GM23338 (cell line): ENCODE results near the gene PAIP2B. TPM values are rescaled to one million over a fixed set of nuclear protein-coding genes. Genes with fewer than 3 reads are reported as not detected.

Experiments used
- ATAC-seq: fragments of 200-7000 bp; cut with Tn5 transposase; 3 replicates; pipeline ENCODE4 v1.9.1; 2020
- DNase-seq: peaks from one replicate; pipeline ENCODE4 v3.0.0-alpha.2; 2015; ENCODE audit warnings: low spot score
- H2AFZ ChIP-seq: fragments of 200-600 bp; sonication (generic); 2 replicates; pipeline ENCODE4 v1.8.0; 2016; ENCODE audit warnings: antibody characterized with exemption, mild to moderate bottlenecking, moderate library complexity
- H3F3A ChIP-seq: fragments of 200-600 bp; sonication (generic); replicated peaks from 2 replicates; pipeline ENCODE4 v1.8.0; 2017; ENCODE audit warnings: antibody characterized with exemption, mixed run types, low read depth
- H3K27ac ChIP-seq: fragments of 200-600 bp; sonication (generic); 2 replicates; pipeline ENCODE4 v1.6.1; 2016; ENCODE audit warnings: low read depth
- H3K27me3 ChIP-seq: fragments of 200-600 bp; sonication (generic); 2 replicates; pipeline ENCODE4 v1.8.0; 2016; ENCODE audit warnings: mild to moderate bottlenecking, mixed run types, moderate library complexity; ENCODE audit not compliant: insufficient read depth
- H3K36me3 ChIP-seq: fragments of 200-600 bp; sonication (generic); 2 replicates; pipeline ENCODE4 v1.8.0; 2016; ENCODE audit warnings: mild to moderate bottlenecking; ENCODE audit not compliant: insufficient read depth
- H3K4me1 ChIP-seq: fragments of 200-600 bp; sonication (generic); 2 replicates; pipeline ENCODE4 v1.8.0; 2016; ENCODE audit warnings: mild to moderate bottlenecking, moderate library complexity; ENCODE audit not compliant: insufficient read depth
- H3K4me2 ChIP-seq: fragments of 200-600 bp; sonication (generic); 2 replicates; pipeline ENCODE4 v1.7.1; 2017; ENCODE audit warnings: mixed run types
- H3K4me3 ChIP-seq: fragments of 200-600 bp; sonication (generic); 2 replicates; pipeline ENCODE4 v1.6.1; 2016; ENCODE audit warnings: mixed run types
- H3K79me2 ChIP-seq: fragments of 200-600 bp; sonication (generic); replicated peaks from 2 replicates; pipeline ENCODE4 v1.8.0; 2017; ENCODE audit warnings: mild to moderate bottlenecking; ENCODE audit not compliant: insufficient read depth
- H3K9me2 ChIP-seq: fragments of 200-600 bp; sonication (generic); 2 replicates; pipeline ENCODE4 v1.8.0; 2017; ENCODE audit not compliant: insufficient read depth
- H4K20me1 ChIP-seq: fragments of 200-600 bp; sonication (generic); replicated peaks from 2 replicates; pipeline ENCODE4 v1.8.0; 2017; ENCODE audit warnings: mild to moderate bottlenecking; ENCODE audit not compliant: insufficient read depth
- H3K27ac Mint-ChIP-seq: 2 replicates; pipeline ENCODE4 v1.8.0; 2020; ENCODE audit warnings: inconsistent platforms, mild to moderate bottlenecking, moderate library complexity, mixed read lengths
- H3K27me3 Mint-ChIP-seq: 3 replicates; pipeline ENCODE4 v1.8.0; 2022; ENCODE audit warnings: low read depth, mild to moderate bottlenecking, moderate library complexity, mixed read lengths, inconsistent platforms; ENCODE audit not compliant: insufficient read depth, poor library complexity
- H3K36me3 Mint-ChIP-seq: 3 replicates; pipeline ENCODE4 v1.8.0; 2021; ENCODE audit warnings: low read depth, mild to moderate bottlenecking, inconsistent platforms, moderate library complexity, mixed read lengths
- H3K4me1 Mint-ChIP-seq: 3 replicates; pipeline ENCODE4 v1.8.0; 2020; ENCODE audit warnings: mild to moderate bottlenecking, inconsistent platforms, mixed read lengths
- H3K4me3 Mint-ChIP-seq: 3 replicates; pipeline ENCODE4 v1.8.0; 2021; ENCODE audit warnings: moderate library complexity, mild to moderate bottlenecking, inconsistent platforms, mixed read lengths
- H3K9me3 Mint-ChIP-seq: 3 replicates; pipeline ENCODE4 v1.8.0; 2020; ENCODE audit warnings: moderate library complexity, mild to moderate bottlenecking, inconsistent platforms, mixed read lengths
- CREB1 ChIP-seq: fragments of 250-450 bp; sonication (Bioruptor Pico); IDR thresholded peaks from 2 replicates; pipeline ENCODE4 v1.5.0; 2020; ENCODE audit warnings: low read depth, mild to moderate bottlenecking, moderate library complexity
- EZH2 ChIP-seq: fragments of 200-600 bp; sonication (generic); IDR thresholded peaks from one replicate; pipeline ENCODE4 v1.8.0; 2017; ENCODE audit warnings: antibody characterized with exemption, mild to moderate bottlenecking, low read depth; ENCODE audit not compliant: unreplicated experiment
- EZH2phosphoT487 ChIP-seq: fragments of 200-600 bp; sonication (generic); IDR thresholded peaks from one replicate; pipeline ENCODE4 v1.8.1; 2018; ENCODE audit warnings: antibody characterized with exemption; ENCODE audit not compliant: unreplicated experiment
- JUNB ChIP-seq: IDR thresholded peaks from one replicate; pipeline ENCODE4 v1.6.1; 2016; ENCODE audit warnings: antibody characterized with exemption; ENCODE audit not compliant: unreplicated experiment
- NANOG ChIP-seq: IDR thresholded peaks from 2 replicates; pipeline ENCODE4 v1.6.1; 2016; ENCODE audit warnings: antibody characterized with exemption, borderline replicate concordance
- POLR2AphosphoS5 ChIP-seq: IDR thresholded peaks from 2 replicates; pipeline ENCODE4 v1.6.1; 2016; ENCODE audit warnings: antibody characterized with exemption, low read depth
- STAT1 ChIP-seq: IDR thresholded peaks from one replicate; pipeline ENCODE4 v1.6.1; 2016; ENCODE audit warnings: antibody characterized with exemption; ENCODE audit not compliant: unreplicated experiment
- ZNF114 ChIP-seq: fragments of 250-450 bp; sonication (Bioruptor Pico); IDR thresholded peaks from 2 replicates; pipeline ENCODE4 v1.5.0; 2020; ENCODE audit warnings: mild to moderate bottlenecking, moderate library complexity
- ZNF331 ChIP-seq: fragments of 250-450 bp; sonication (Bioruptor Pico); IDR thresholded peaks from 2 replicates; pipeline ENCODE4 v1.5.0; 2020; ENCODE audit warnings: low read depth, mild to moderate bottlenecking, moderate library complexity
- polyA plus RNA-seq: library from polyadenylated mRNA; unstranded; fragments of >200 nt; fragmentation: Nextera tagmentation; extraction: Ambion mirVana; gene quantifications from 2 replicates; pipeline ENCODE4 v1.2.1, GENCODE V29; 2016
- total RNA-seq: library from RNA; depleted of rRNA; stranded (reverse); fragments of >200 nt; shearing (Covaris generic); gene quantifications from 2 replicates; pipeline ENCODE4 v1.2.3, GENCODE V29; 2014
- TF ChIP-seq, protein P1 (sequence below), 2 experiments: fragments of 200-600 bp in 1 of 2; sonication (generic) in 1 of 2; conservative IDR thresholded peaks; 2 replicates each; pipeline versions ENCODE4 v1.5.1 to v1.6.1; 2016 to 2017; ENCODE audit warnings: antibody characterized with exemption in 2 of 2, low read depth in 2 of 2, mild to moderate bottlenecking in 2 of 2, moderate library complexity in 1 of 2
- TF ChIP-seq, protein P2 (sequence below): fragments of 250-450 bp; sonication (Bioruptor Pico); IDR thresholded peaks from 2 replicates; pipeline ENCODE4 v1.5.0; 2020; ENCODE audit warnings: mild to moderate bottlenecking, moderate library complexity
- TF ChIP-seq, protein P3 (sequence below): IDR thresholded peaks from one replicate; pipeline ENCODE4 v1.6.1; 2018; ENCODE audit warnings: antibody characterized with exemption; ENCODE audit not compliant: unreplicated experiment
- TF ChIP-seq, protein P4 (sequence below): IDR thresholded peaks from 2 replicates; pipeline ENCODE4 v1.6.1; 2016; ENCODE audit warnings: antibody characterized with exemption

PAIP2B gene
- total and polyA plus RNA-seq, 2 experiments from 2014 or later: 7.6 to 29.7 TPM

DNA sequence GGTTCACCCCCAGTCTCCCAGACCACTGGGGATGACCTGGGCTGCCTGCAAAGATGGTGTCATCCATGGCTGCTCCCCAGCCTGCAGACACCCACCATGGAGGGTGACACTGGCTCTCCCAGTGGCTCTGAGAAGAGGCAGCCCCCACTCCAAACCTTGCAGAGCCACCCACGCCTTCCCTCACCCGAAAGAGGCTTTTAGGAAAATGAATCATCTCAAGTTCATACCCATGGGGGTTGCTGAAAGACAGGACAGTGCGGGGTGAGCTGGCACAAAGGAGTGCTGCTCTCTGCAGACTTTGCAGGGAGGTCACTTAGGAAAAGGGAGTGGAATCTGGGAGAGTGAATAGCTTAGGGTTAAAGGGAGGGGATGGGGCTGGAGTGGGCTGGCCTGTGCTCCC, 60.1 kb downstream of the PAIP2B start:
- Mint-ChIP-seq H3K27me3 (peaks cover 4% of the 10 kb centered on the region), H3K27ac (no peak overlapping the region), H3K36me3 (no peaks in the 10 kb centered on the region), H3K4me1 (peaks cover 13% of the 10 kb centered on the region), H3K9me3 (no peaks in the 10 kb centered on the region; the same call in 2 of the 3 replicates), H3K4me3 (no peak overlapping the region)
- Histone ChIP-seq H4K20me1 (no peaks in the 10 kb centered on the region), H3F3A (no peaks in the 10 kb centered on the region), H3K27me3 (no peaks in the 10 kb centered on the region), H3K36me3 (no peaks in the 10 kb centered on the region), H2AFZ (no peak overlapping the region), H3K27ac (no peak overlapping the region), H3K4me3 (no peak overlapping the region), H3K4me2 (no peak overlapping the region), H3K79me2 (no peaks in the 10 kb centered on the region), H3K4me1 (no peaks in the 10 kb centered on the region), H3K9me2 (no peaks in the 10 kb centered on the region)
- TF ChIP-seq STAT1: no peak
- TF ChIP-seq POLR2AphosphoS5: no peak
- TF ChIP-seq EZH2phosphoT487: no peak
- TF ChIP-seq ZNF114 (CRISPR knock-in tag): no peak
- TF ChIP-seq, protein P1, sequence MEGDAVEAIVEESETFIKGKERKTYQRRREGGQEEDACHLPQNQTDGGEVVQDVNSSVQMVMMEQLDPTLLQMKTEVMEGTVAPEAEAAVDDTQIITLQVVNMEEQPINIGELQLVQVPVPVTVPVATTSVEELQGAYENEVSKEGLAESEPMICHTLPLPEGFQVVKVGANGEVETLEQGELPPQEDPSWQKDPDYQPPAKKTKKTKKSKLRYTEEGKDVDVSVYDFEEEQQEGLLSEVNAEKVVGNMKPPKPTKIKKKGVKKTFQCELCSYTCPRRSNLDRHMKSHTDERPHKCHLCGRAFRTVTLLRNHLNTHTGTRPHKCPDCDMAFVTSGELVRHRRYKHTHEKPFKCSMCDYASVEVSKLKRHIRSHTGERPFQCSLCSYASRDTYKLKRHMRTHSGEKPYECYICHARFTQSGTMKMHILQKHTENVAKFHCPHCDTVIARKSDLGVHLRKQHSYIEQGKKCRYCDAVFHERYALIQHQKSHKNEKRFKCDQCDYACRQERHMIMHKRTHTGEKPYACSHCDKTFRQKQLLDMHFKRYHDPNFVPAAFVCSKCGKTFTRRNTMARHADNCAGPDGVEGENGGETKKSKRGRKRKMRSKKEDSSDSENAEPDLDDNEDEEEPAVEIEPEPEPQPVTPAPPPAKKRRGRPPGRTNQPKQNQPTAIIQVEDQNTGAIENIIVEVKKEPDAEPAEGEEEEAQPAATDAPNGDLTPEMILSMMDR (conservative IDR thresholded peaks at IDR 0.05; ENCODE audit: low read depth in 2 of 2): no peak
- TF ChIP-seq NANOG: no peak
- no peak for TF ChIP-seq EZH2
- no peak for TF ChIP-seq ZNF331
- TF ChIP-seq, protein P2, sequence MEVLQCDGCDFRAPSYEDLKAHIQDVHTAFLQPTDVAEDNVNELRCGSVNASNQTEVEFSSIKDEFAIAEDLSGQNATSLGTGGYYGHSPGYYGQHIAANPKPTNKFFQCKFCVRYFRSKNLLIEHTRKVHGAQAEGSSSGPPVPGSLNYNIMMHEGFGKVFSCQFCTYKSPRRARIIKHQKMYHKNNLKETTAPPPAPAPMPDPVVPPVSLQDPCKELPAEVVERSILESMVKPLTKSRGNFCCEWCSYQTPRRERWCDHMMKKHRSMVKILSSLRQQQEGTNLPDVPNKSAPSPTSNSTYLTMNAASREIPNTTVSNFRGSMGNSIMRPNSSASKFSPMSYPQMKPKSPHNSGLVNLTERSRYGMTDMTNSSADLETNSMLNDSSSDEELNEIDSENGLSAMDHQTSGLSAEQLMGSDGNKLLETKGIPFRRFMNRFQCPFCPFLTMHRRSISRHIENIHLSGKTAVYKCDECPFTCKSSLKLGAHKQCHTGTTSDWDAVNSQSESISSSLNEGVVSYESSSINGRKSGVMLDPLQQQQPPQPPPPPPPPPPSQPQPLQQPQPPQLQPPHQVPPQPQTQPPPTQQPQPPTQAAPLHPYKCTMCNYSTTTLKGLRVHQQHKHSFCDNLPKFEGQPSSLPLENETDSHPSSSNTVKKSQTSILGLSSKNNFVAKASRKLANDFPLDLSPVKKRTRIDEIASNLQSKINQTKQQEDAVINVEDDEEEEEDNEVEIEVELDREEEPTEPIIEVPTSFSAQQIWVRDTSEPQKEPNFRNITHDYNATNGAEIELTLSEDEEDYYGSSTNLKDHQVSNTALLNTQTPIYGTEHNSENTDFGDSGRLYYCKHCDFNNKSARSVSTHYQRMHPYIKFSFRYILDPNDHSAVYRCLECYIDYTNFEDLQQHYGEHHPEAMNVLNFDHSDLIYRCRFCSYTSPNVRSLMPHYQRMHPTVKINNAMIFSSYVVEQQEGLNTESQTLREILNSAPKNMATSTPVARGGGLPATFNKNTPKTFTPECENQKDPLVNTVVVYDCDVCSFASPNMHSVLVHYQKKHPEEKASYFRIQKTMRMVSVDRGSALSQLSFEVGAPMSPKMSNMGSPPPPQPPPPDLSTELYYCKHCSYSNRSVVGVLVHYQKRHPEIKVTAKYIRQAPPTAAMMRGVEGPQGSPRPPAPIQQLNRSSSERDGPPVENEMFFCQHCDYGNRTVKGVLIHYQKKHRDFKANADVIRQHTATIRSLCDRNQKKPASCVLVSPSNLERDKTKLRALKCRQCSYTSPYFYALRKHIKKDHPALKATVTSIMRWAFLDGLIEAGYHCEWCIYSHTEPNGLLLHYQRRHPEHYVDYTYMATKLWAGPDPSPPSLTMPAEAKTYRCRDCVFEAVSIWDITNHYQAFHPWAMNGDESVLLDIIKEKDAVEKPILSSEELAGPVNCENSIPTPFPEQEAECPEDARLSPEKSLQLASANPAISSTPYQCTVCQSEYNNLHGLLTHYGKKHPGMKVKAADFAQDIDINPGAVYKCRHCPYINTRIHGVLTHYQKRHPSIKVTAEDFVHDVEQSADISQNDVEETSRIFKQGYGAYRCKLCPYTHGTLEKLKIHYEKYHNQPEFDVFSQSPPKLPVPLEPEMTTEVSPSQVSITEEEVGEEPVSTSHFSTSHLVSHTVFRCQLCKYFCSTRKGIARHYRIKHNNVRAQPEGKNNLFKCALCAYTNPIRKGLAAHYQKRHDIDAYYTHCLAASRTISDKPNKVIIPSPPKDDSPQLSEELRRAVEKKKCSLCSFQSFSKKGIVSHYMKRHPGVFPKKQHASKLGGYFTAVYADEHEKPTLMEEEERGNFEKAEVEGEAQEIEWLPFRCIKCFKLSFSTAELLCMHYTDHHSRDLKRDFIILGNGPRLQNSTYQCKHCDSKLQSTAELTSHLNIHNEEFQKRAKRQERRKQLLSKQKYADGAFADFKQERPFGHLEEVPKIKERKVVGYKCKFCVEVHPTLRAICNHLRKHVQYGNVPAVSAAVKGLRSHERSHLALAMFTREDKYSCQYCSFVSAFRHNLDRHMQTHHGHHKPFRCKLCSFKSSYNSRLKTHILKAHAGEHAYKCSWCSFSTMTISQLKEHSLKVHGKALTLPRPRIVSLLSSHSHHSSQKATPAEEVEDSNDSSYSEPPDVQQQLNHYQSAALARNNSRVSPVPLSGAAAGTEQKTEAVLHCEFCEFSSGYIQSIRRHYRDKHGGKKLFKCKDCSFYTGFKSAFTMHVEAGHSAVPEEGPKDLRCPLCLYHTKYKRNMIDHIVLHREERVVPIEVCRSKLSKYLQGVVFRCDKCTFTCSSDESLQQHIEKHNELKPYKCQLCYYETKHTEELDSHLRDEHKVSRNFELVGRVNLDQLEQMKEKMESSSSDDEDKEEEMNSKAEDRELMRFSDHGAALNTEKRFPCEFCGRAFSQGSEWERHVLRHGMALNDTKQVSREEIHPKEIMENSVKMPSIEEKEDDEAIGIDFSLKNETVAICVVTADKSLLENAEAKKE (CRISPR knock-in tag): no peak
- TF ChIP-seq JUNB: no peak
- TF ChIP-seq, protein P3, sequence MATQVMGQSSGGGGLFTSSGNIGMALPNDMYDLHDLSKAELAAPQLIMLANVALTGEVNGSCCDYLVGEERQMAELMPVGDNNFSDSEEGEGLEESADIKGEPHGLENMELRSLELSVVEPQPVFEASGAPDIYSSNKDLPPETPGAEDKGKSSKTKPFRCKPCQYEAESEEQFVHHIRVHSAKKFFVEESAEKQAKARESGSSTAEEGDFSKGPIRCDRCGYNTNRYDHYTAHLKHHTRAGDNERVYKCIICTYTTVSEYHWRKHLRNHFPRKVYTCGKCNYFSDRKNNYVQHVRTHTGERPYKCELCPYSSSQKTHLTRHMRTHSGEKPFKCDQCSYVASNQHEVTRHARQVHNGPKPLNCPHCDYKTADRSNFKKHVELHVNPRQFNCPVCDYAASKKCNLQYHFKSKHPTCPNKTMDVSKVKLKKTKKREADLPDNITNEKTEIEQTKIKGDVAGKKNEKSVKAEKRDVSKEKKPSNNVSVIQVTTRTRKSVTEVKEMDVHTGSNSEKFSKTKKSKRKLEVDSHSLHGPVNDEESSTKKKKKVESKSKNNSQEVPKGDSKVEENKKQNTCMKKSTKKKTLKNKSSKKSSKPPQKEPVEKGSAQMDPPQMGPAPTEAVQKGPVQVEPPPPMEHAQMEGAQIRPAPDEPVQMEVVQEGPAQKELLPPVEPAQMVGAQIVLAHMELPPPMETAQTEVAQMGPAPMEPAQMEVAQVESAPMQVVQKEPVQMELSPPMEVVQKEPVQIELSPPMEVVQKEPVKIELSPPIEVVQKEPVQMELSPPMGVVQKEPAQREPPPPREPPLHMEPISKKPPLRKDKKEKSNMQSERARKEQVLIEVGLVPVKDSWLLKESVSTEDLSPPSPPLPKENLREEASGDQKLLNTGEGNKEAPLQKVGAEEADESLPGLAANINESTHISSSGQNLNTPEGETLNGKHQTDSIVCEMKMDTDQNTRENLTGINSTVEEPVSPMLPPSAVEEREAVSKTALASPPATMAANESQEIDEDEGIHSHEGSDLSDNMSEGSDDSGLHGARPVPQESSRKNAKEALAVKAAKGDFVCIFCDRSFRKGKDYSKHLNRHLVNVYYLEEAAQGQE: no peak
- no peak for TF ChIP-seq CREB1 (CRISPR knock-in tag)
- TF ChIP-seq, protein P4, sequence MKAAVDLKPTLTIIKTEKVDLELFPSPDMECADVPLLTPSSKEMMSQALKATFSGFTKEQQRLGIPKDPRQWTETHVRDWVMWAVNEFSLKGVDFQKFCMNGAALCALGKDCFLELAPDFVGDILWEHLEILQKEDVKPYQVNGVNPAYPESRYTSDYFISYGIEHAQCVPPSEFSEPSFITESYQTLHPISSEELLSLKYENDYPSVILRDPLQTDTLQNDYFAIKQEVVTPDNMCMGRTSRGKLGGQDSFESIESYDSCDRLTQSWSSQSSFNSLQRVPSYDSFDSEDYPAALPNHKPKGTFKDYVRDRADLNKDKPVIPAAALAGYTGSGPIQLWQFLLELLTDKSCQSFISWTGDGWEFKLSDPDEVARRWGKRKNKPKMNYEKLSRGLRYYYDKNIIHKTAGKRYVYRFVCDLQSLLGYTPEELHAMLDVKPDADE: no peak
- ATAC-seq (no peak; the same call in 2 of the 3 replicates), DNase-seq (no peak)
